H1 (cell line): ENCODE measurements around the gene TLNRD1. TPM values are rescaled to one million over a fixed set of nuclear protein-coding genes. Genes with fewer than 3 reads are reported as not detected.

Experiments
- ASH2L ChIP-seq: fragments of 200-600, 300-600 bp; sonication (generic); IDR thresholded peaks from one replicate; pipeline ENCODE4 v1.7.1; 2017; ENCODE audit warnings: low read length
- CEBPB ChIP-seq: IDR thresholded peaks from 2 replicates; pipeline ENCODE4 v1.6.1; 2012; ENCODE audit warnings: low read depth, low read length
- CTCF ChIP-seq, 3 experiments: IDR thresholded peaks; 1 replicate in 2 of 3; 2 replicates in 1 of 3; pipeline versions ENCODE4 v1.5.1 to v1.6.1; 2011; ENCODE audit warnings: low read length in 3 of 3, mild to moderate bottlenecking in 3 of 3, inconsistent platforms in 2 of 3, low read depth in 1 of 3, moderate library complexity in 1 of 3; ENCODE audit not compliant: insufficient read depth in 1 of 3; ENCODE audit errors: control extremely low read depth in 1 of 3
- MAX ChIP-seq: IDR thresholded peaks from 2 replicates; pipeline ENCODE4 v1.6.1; 2012; ENCODE audit warnings: inconsistent platforms
- NANOG ChIP-seq: IDR thresholded peaks from 2 replicates; pipeline ENCODE4 v1.6.1; 2011; ENCODE audit warnings: low read length, low read depth, mild to moderate bottlenecking, inconsistent platforms; ENCODE audit not compliant: insufficient read depth, poor library complexity, severe bottlenecking
- RAD21 ChIP-seq, 2 experiments: IDR thresholded peaks in 1 of 2; conservative IDR thresholded peaks in 1 of 2; 2 replicates each; pipeline ENCODE4 v1.6.1; 2011; ENCODE audit warnings: low read depth in 2 of 2, low read length in 2 of 2, improper control_type of control experiment in 1 of 2, inconsistent platforms in 1 of 2, mild to moderate bottlenecking in 1 of 2, moderate library complexity in 1 of 2
- SAP30 ChIP-seq: fragments of 300-600 bp; sonication (generic); IDR thresholded peaks from 2 replicates; pipeline ENCODE4 v1.7.1; 2012; ENCODE audit warnings: low read length, moderate library complexity, mild to moderate bottlenecking, inconsistent platforms; ENCODE audit not compliant: insufficient read depth, insufficient replicate concordance
- SP1 ChIP-seq: IDR thresholded peaks from 2 replicates; pipeline ENCODE4 v1.6.1; 2011; ENCODE audit warnings: low read depth, low read length
- polyA plus RNA-seq, 7 experiments: library from polyadenylated mRNA; depleted of rRNA in 3 of 7; stranded (reverse) in 5 of 7; unstranded in 2 of 7; fragments of >200 nt in 5 of 7; fragments of 200-250 nt in 2 of 7; gene quantifications; 1 replicate in 5 of 7; 2 replicates in 1 of 7; 4 replicates in 1 of 7; pipeline versions ENCODE4 v1.2.1 to v1.2.3, GENCODE V29; 2011 to 2013; ENCODE audit warnings: missing spikeins in 2 of 7, mixed read lengths in 2 of 7
- total RNA-seq: library from RNA; stranded (reverse); fragmentation: NEBNext Ultra II Directional; extraction: Animal tissue kit (Norgen Biotek cat#: 25700); gene quantifications from 2 replicates; pipeline ENCODE4 v1.2.1, GENCODE V29; 2021

The TLNRD1 gene
- total and polyA plus RNA-seq, 2 of the 8 experiments (the other 6 are each of a cell fraction or from before 2014, with no cell fraction given): 12.2 to 20.5 TPM

GRCh38 chr15:81015621-81016488 is 15.1 kb downstream of the TLNRD1 start (continued):
- TF ChIP-seq SAP30 (no peak), MAX (no peak), SP1 (no peak), CEBPB (no peak), RAD21 (IDR thresholded peaks at IDR 0.05 in 1 of 2, conservative IDR thresholded peaks at IDR 0.05 in 1 of 2; ENCODE audit: low read depth in 2 of 2, low read length in 2 of 2) (no peak), ASH2L (no peak), CTCF (IDR thresholded peaks at IDR 0.05; ENCODE audit: control extremely low read depth in 1 of 3, insufficient read depth in 1 of 3, low read depth in 1 of 3, low read length in 3 of 3) (no peak), NANOG (no peak)
